ENCODE measurements around the gene CLTC.

Gene CLTC

DNA sequence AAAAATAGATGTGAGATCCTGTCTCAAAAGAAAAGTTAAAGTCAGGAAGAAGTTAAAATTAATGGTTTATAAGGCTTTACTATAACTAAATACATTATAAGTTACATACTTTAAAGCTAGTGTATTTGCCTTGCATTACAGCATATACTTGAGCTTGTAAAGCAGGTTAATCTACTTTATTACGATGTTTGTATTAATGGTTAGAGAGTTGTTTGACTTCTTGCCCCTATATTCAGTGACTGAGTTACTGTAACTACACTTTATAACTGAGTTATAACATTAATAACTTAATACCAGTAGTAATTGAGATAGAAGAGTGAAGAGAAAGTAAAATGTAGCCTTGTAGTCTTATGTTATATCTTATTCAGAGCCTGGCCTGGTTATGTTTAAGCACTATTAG lies 22.9 kb downstream of the CLTC start:
- DNase-seq (ENCODE audit: low read depth), result no peak
- TF ChIP-seq, protein P1, sequence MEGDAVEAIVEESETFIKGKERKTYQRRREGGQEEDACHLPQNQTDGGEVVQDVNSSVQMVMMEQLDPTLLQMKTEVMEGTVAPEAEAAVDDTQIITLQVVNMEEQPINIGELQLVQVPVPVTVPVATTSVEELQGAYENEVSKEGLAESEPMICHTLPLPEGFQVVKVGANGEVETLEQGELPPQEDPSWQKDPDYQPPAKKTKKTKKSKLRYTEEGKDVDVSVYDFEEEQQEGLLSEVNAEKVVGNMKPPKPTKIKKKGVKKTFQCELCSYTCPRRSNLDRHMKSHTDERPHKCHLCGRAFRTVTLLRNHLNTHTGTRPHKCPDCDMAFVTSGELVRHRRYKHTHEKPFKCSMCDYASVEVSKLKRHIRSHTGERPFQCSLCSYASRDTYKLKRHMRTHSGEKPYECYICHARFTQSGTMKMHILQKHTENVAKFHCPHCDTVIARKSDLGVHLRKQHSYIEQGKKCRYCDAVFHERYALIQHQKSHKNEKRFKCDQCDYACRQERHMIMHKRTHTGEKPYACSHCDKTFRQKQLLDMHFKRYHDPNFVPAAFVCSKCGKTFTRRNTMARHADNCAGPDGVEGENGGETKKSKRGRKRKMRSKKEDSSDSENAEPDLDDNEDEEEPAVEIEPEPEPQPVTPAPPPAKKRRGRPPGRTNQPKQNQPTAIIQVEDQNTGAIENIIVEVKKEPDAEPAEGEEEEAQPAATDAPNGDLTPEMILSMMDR (IDR thresholded peaks at IDR 0.05; ENCODE audit: control insufficient read depth, insufficient read depth, low read depth, low read length, missing control alignments), result no peak
- no peak overlapping the region for H3K4me3 ChIP-seq (ENCODE audit: control insufficient read depth, low read depth, low read length)

DNA sequence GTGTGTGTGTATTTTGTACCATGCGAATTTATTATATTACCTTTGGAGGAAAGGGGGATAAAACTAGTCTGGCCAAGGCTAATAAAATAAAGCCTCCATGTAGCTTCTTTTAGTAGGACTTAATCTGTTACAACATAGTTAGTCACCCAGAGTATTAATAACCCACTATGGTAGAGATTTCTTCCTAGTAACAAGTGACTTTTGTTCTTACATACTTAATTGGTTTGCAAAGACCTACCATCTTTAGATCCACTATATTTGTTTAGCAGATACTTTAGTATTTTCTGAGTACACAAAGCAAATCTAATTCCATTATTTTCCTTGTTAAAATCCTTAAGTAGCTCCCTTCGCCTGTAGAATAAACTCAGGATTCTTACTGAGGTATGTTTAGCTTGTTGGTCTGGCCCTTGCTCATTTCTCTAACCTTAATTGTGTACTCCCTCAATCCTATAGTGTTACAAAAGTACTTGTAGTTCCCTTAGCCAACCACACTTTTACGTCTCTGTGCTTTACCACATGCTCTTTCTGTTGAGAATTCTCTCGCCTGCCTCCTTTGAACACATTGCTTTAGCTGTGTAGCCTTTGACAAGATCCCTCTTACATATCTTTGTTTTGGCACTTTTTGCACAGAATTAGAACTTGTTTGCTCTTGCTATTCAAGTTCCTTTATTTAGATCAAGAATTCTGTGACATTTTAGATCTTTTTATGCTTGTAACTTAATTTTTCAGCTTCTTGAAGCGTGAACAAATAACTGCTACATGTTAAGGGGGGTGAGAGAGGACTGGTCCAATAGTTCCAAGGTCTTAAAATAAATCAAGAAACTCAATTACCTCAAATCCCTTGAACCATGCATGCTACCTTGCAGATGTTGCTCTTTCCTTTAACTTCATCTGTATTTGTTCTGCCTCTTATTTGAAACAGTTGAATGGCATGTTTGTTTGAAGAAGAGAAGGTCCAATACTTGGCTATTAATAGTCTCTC lies 23.8 kb downstream of the CLTC start:
- TF ChIP-seq, protein P1 (IDR thresholded peaks at IDR 0.05; ENCODE audit: control insufficient read depth, insufficient read depth, low read depth, low read length, missing control alignments), result no peak
- DNase-seq (ENCODE audit: low read depth), result no peak
- H3K4me3 ChIP-seq (ENCODE audit: control insufficient read depth, low read depth, low read length), result no peak overlapping the region

DNA sequence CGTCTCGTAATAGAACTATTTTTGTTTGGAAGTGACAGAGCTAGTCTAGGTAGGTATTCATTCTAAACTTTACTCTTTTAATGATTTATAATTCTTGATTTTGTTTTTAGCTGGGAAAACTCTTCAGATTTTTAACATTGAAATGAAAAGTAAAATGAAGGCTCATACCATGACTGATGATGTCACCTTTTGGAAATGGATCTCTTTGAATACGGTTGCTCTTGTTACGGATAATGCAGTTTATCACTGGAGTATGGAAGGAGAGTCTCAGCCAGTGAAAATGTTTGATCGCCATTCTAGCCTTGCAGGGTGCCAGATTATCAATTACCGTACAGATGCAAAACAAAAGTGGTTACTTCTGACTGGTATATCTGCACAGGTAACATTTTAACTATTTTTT lies 27.6 kb downstream of the CLTC start:
- DNase-seq (ENCODE audit: low read depth), result no peak
- TF ChIP-seq, protein P1 (IDR thresholded peaks at IDR 0.05; ENCODE audit: control insufficient read depth, insufficient read depth, low read depth, low read length, missing control alignments), result no peak
- H3K4me3 ChIP-seq (ENCODE audit: control insufficient read depth, low read depth, low read length), result no peak overlapping the region

DNA sequence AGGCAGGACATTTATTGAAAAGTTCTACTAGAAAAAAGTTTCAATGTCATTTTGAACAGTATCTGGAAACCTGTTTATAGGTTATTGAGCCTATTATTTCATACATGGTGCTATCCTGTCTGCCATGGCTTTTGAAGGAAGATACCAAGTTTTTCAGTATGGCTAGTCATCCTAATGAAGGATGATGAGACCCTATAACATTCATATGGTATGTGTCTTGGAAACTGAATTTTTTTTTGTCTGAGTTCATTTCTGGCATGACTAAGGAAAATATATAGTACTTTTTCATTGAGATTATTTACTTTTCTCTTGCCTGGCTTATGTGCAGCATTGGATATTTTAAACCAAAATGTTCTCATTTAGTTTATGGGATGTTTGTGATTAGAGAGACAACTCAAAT lies 30.2 kb downstream of the CLTC start:
- TF ChIP-seq, protein P1 (IDR thresholded peaks at IDR 0.05; ENCODE audit: control insufficient read depth, insufficient read depth, low read depth, low read length, missing control alignments), result no peak
- no peak for DNase-seq (ENCODE audit: low read depth)
- H3K4me3 ChIP-seq (ENCODE audit: control insufficient read depth, low read depth, low read length), result no peak overlapping the region

DNA sequence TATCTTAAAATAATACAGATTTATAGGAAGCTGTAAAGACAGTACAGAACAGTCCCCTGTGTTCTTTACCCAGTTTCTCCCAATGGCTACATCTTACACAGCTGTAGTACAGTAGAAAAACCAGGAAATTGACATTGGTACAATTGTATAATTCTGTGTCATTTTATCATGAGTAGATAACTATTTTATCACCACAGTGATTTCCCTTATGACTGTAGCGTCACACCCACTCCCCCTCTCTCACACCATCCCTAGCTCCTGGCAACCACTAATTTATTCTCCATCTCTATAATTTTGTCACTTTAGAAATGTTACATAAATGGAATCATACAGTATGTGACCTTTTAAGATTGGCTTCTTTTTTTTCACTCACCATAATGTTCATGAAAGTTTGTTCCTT lies 30.9 kb downstream of the CLTC start:
- no peak for DNase-seq (ENCODE audit: low read depth)
- TF ChIP-seq, protein P1 (IDR thresholded peaks at IDR 0.05; ENCODE audit: control insufficient read depth, insufficient read depth, low read depth, low read length, missing control alignments), result no peak
- no peak overlapping the region for H3K4me3 ChIP-seq (ENCODE audit: control insufficient read depth, low read depth, low read length)

DNA sequence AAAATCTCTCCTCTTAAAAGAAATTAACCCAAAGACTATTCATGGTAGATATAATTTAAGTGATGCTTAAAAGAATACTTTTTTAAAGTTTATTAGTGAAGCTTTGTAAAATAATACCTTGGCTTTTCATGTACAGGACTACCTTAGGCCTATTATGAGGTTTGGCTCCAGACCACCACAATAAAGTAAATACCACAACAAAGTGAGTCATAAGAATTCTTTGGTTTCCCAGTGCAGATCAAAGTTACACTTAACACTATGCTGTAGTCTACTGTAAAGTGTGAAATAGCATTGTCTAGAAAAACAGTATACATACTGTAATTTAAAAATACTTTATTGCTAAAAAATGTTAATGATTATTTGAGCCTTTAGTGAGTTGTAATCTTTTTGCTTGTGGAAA lies 31.7 kb downstream of the CLTC start:
- no peak overlapping the region for H3K4me3 ChIP-seq (ENCODE audit: control insufficient read depth, low read depth, low read length)
- DNase-seq (ENCODE audit: low read depth), result no peak
- TF ChIP-seq, protein P1 (IDR thresholded peaks at IDR 0.05; ENCODE audit: control insufficient read depth, insufficient read depth, low read depth, low read length, missing control alignments), result no peak
